Fibroblast of villous mesenchyme (primary cell): ENCODE data around the gene WFDC1. TPM values are rescaled to one million over a fixed set of nuclear protein-coding genes. Genes with fewer than 3 reads are reported as not detected.

Experiments used
- DNase-seq: peaks from one replicate; pipeline ENCODE4 v3.0.0-alpha.2; 2010; ENCODE audit warnings: low read depth
- H3K4me3 ChIP-seq: 2 replicates; pipeline ENCODE4 v1.5.1; 2011; ENCODE audit warnings: low read depth, mild to moderate bottlenecking, low read length
- total RNA-seq: library from RNA; depleted of rRNA; stranded (reverse); fragments of >200 nt; gene quantifications from 2 replicates; pipeline ENCODE4 v1.2.3, GENCODE V29; 2012
- TF ChIP-seq, protein P1 (sequence below): IDR thresholded peaks from 2 replicates; pipeline ENCODE4 v1.5.1; 2012; ENCODE audit warnings: low read depth, mild to moderate bottlenecking, low read length; ENCODE audit not compliant: insufficient read depth

WFDC1 gene
- total RNA-seq, 1 donor = 8.2 TPM

DNA sequence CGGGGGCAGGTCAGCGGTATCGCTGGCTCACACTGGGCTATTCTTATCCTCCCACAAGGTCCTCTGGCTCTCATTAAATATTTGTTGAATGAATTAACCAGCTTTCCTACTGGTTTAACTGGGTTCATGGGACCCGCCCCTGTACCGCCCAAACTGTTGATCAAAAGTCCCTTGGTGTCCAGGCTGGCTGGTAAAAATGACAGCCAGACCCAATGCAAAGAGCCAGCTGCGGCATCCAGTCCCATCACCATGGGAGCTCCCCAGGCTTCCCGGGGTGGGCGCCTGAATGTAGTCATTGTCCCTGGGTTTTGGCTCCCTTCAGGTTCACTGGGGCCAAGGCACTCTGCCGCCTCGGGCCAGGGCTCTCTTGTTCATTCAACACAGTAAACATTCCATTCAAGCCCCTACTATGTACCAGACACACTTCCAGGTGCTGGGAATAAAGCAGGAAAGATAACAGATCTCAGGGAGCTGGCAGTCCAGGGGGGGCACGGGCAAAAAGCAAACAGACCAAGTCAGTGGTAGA is 62.0 kb downstream of the WFDC1 start:
- TF ChIP-seq, protein P1, sequence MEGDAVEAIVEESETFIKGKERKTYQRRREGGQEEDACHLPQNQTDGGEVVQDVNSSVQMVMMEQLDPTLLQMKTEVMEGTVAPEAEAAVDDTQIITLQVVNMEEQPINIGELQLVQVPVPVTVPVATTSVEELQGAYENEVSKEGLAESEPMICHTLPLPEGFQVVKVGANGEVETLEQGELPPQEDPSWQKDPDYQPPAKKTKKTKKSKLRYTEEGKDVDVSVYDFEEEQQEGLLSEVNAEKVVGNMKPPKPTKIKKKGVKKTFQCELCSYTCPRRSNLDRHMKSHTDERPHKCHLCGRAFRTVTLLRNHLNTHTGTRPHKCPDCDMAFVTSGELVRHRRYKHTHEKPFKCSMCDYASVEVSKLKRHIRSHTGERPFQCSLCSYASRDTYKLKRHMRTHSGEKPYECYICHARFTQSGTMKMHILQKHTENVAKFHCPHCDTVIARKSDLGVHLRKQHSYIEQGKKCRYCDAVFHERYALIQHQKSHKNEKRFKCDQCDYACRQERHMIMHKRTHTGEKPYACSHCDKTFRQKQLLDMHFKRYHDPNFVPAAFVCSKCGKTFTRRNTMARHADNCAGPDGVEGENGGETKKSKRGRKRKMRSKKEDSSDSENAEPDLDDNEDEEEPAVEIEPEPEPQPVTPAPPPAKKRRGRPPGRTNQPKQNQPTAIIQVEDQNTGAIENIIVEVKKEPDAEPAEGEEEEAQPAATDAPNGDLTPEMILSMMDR = no peak
- DNase-seq = no peak
- H3K4me3 ChIP-seq = no peak overlapping the region

DNA sequence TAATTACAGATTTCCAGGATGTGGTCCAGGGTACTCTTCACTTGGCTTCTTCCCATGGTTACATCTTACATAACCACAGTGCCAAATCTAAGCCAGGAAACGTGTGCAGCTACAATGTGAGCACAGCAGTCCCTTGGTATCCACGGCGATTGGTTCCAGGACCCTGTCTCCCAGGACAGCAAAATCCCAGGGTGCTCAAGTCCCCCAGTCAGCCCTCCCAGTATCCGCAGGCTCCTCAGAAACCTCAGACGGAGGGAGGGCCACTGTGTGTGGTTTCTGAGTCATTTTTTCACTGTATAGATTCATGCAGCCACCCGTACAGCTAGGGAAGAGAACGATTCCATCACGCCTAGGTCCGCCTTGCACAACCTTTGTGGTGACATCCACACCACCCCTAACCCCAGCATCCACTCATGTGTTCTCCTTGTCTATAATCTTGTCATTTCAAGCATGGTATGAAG is 62.5 kb downstream of the WFDC1 start:
- H3K4me3 ChIP-seq = no peak overlapping the region
- TF ChIP-seq, protein P1 = no peak
- no peak for DNase-seq

DNA sequence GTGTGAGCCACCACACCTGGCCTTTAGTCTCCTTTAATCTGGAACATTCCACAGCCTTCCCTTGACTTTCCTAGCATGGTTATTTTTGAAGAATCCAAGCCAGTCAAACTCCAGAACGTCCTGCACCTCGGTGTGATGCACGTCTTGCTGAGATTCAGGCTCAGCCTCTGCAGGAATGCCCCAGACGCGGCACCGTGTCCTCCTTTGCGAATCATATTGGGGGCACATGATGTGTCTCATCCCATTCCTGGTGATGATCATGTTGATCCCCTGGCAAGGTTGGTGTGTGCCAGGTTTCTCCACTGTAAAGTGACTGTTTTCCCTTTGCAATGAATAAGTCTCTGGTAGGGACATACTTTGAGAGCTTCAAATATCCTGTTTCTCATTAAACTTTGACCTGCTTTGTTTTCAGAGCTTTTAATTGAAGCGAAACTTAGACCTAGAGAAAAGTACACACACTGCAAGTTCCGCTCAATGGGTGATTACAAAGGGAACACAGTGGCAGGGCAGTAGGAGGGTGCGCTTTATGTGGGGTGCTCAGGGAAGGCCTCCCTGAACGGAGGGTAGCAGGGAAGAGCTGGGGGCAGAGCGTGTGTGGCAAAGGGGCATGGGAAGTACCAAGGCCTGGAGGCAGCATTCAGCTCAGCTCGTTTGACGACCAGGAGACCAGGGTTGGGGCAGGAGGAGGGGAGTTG is 64.1 kb downstream of the WFDC1 start:
- TF ChIP-seq, protein P1 = no peak

DNA sequence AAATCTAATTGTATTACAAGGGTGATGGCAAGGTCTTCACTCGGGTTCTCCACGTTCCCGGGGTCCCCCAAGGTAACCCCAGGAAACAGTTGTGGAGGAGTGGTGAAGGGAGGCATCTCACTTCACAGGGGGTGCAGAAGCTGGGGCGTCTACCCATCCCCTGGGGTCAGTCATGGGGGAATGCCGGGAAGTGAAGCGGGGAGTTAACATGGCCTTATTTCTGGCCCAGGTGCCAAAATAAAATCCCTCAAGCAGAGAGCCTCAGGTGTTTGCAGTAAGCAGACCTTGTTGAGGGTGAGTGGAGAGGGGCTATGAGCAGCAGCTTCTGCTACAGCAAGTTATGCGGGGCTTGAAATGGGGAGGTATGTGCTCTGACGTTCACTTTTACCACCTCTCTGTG is 64.6 kb downstream of the WFDC1 start:
- H3K4me3 ChIP-seq = no peak overlapping the region
- TF ChIP-seq, protein P1 = no peak
- DNase-seq = no peak

More for the DNA sequence above, 64.1 kb downstream of the WFDC1 start:
- no peak overlapping the region for H3K4me3 ChIP-seq
- no peak for DNase-seq

DNA sequence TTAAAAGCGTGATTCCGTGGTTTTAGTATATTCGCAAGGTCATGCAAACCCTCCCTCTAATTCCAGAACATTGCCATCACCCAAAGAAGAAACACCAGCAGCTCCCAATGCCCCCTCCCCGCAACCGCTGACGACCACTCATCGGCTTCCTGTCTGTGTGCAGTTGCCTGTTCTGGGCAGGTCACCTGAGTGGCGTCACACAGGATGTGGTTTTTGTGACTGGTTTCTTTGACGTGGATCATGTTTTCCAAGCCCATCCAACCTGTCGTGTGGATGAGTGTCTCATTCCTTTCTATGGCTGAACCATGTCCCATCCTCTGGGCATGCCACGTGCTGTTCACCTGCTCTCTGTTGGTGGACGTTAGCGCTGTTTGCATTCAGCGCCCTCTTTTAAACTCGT is 65.5 kb downstream of the WFDC1 start:
- no peak for DNase-seq
- TF ChIP-seq, protein P1 = no peak
- H3K4me3 ChIP-seq = no peak overlapping the region

DNA sequence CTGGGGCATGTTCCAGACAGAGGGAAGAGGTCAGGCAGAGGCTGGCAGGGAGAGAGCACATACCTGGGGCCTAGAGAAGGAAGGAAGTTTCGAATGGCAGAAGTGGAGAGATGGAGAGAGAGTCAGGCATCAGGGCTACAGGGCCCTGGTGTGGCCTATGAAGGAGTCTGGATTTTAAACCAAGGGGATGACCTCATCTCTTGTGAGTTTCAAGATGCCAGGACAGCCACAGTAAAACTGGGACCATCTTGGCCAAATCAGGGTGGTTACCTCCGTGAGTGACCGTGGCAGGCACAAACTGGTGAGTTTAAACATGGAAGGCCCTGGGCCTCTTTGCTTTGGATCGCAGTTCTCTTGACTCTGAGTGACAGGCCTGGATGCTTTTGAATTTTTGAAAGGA is 66.1 kb downstream of the WFDC1 start:
- no peak for DNase-seq
- TF ChIP-seq, protein P1 = no peak
- H3K4me3 ChIP-seq = no peak overlapping the region
